ENCODE data around the gene RRAD.
"Not testable (repeated sequence)": the region's sequence is repeated elsewhere in the genome, so short reads cannot be mapped to it uniquely, and the experiment has no call there.

Gene RRAD

DNA sequence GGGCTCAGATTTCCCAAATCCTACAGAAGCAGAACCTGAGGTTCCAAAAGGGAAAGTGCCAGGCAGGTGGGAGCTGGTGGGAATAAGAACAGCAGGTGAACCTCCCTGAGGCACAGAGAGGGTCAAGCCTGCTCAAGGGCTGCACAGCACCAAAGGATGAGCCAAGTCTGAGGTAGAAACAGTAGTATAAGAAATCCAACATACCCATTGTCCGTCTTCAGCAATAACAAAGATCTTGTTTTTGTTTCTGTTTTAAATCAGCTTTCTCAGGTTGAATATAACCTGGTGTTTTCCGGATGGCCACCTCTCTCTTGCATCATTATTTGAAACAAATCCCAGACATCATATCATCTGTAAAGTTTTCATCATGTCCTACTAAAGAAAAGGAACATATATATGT lies 25.1 kb upstream of the RRAD start:
- DNase-seq: no peak

DNA sequence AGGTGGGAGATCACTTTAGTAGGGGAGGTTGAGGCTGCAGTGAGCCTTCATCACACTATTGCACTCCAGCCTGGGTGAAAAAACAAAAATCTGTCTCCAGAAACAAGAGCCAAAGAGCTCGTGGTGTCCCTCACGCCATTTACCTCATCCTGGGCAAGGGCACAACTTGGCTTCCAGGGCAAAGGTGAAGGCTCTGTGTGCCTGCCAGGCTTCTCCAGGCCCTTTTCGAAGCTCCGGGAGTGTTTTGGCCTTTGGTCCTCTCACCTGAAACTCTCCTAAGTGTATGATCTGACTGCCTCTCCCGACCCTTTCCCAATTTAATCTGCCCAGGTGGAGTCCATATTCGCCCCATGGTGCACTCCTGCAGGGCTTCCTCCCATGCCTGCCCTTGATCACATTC lies 24.1 kb upstream of the RRAD start:
- DNase-seq: no peak

DNA sequence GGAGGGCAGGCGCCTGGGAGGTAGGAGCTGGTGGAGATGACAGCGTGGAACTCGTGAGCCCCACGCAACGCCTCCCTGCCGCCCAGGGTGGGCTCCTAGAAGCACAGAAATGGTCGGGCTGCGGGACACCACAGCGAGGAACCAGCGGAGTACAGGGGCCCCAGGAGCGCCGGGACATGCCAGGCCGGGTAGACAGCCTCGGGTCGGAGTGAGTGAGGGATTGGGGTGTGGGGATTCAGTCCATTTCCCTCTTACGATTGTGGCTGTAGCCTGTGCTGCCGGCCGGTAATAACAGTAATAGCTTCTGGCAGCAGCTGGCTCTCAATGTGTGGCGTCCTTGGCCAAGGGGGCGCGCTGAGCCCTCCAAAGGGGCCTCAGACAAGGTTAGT lies 23.5 kb upstream of the RRAD start:
- no peak for DNase-seq

DNA sequence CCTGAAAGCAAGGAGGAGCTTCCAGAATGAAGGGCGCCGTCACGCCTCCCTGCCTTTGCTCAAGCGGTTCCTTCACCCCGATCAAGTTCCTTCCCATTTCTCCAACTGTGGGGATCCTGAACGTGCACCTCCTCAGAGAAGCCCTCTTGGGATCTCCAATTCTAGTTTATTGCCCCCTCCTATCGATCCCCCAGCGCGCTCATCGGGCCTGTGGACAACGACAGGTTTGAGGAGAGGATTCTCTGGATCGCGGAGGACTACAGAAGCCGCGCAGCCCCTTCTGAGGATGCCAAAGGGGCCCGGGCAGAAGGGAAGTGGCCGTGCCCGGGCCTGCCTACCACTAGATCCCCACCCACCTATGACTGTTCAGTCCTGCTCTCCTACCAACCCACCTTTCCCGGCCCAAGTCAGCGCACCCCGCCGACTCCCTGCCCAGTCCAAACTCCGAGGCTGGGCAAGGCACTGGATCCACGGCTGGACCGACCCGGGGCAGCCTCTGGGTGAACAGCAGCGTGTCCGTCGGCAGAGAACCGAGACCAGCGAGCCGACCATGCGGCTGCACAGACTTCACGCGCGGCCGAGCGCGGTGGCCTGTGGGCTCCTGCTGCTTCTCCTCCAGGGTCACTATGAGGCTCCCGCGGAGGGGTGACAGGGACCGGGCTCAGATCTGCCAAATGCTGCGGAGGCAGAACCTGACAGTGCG lies 22.9 kb upstream of the RRAD start:
- DNase-seq: peak in 1 of 6 experiments; percentile 22

DNA sequence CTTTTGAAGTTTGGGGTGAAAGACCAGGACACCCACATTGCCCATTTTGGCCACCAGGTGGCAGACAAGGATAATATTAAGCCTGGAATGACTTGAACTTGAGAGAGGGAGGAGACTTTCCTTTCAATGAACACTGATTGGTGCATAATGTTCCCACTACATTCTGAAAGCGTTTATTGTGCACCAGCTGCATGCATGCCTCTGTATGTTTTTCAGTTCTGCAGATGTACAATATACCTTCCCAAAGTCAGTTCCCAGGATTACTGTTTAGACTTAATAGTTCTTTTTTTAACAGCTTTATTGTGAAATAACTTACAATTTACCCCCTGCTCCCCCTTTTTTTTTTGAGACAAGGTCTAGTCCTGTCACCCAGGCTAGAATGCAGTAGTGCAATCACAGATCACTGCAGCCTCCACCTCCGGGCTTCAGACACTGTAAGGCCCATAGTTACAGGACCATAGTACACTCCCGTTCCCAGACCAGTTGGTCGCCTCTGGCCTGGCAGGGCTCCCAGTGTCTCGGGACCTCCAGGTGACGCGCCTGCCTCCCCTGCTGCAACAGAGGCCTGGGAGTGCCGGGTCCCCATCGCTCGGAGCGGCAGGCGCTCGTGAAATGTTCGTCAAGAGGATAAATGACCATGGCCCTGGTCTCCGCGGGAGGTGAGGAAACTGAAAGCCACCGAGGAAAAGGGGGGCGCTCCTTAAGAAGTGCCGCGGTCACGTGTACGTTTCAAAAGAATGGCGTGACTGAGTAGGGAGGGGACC lies 22.1 kb upstream of the RRAD start:
- peak; percentile 61 to 86 (median 79) for DNase-seq

DNA sequence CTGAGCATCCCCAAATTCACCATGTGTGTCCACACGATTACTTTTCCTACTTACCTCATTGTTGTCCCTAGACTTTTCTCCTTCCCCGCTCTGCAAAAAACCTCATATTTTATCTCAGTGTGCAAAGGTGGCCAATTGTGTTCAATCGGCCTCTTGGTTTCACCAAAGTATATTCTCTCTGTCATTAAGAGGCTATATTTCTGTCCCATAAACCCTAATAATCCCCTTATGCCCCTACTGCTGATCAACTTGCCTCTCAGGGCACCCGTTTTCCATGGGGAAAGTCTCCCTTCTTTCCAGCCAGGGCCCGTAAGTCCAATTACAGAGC lies 21.6 kb upstream of the RRAD start:
- DNase-seq: no peak

DNA sequence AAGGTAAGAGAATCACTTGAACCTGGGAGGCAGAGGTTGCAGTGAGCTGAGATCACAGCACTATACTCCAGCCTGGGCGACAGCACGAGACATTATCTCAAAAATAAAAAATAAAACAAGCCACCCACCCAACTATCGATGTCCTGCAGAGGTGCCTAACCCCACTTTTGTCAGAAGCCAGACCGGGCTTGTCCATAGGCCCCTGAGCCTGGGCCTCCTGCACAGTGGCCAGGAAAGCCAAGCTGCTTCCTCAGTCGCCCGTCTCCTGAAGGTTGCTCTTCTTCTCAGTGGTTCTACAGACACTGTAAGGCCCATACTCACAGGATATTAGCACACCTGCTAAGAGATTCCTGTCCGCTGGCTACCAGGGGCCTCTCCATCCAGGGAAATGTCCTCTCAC lies 21.2 kb upstream of the RRAD start:
- DNase-seq: no peak

DNA sequence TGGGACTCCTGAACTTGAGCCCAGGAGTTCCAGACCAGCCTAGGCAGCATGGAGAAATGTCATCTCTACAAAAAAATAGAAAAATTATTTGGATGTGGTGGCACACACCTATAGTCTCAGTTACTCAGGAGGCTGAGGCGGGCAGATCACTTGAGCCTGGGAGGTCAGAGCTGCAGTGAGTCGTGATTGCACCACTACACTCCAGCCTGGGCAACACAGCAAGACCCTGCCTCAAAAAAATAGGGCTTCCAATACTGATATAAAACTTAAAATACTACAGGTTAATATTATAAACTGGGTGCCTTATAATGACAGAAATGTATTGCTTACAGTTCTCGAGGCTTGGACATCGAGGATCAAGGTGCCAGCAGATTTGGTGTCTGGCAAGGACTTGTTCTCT lies 20.6 kb upstream of the RRAD start:
- DNase-seq: no peak

DNA sequence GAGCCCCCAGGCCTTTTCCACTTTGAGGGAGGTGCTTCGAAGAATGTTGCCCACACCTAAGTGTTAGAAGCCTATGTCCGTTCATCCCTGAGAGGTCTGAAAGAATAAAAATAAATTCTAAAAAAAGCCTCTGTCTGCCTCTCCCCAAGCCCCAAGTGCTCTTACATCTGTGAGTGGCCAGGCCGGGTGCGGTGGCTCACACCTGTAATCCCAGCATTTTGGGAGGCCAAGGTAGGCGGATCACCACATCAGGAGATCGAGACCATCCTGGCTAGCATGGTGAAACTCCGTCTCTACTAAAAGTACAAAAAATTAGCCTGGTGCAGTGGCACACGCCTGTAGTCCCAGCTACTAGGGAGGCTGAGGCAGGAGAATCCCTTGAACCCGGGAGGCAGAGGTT lies 19.6 kb upstream of the RRAD start:
- not testable (repeated sequence) for DNase-seq

DNA sequence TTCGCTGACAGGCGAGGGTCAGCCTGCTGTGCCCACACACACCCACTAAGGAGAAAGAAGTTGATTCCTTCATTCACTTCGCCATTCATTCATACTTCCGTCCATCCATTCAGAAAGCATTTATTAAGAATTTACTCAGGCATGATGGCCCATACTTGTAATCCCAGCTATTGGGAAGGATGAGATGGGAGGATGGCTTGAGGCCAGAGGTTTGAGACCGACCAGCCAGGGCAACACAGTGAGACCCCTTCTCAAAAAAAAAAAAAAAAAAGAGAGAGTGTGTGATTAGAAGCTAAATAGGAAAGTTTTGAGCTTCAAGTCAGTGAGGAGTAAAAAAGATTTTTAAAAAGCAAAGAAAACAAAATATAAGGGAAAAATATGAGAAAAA lies 18.7 kb upstream of the RRAD start:
- no peak for DNase-seq

DNA sequence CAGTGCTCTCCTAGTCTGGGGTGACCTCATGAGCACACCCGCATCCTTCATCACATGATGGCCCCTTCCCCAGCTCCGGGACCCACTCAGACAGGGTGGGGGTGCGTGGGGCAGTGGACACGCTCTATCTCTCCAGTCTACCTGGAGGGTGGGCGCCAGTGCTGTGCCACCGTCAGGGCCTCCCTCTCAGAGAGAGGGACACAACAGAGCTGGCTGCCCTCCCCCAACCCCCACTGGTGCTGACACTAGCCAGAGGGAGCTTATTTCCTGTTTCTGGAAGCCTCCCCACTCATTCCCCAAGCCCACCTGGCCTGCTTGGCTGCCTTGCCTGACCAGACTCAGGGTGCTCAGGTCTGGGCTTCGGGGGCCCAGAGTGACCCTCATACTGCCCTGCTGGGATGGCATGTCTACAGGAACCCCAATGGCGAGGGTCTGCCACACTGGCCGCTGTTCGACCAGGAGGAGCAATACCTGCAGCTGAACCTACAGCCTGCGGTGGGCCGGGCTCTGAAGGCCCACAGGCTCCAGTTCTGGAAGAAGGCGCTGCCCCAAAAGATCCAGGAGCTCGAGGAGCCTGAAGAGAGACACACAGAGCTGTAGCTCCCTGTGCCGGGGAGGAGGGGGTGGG lies 18.2 kb upstream of the RRAD start:
- DNase-seq: no peak

DNA sequence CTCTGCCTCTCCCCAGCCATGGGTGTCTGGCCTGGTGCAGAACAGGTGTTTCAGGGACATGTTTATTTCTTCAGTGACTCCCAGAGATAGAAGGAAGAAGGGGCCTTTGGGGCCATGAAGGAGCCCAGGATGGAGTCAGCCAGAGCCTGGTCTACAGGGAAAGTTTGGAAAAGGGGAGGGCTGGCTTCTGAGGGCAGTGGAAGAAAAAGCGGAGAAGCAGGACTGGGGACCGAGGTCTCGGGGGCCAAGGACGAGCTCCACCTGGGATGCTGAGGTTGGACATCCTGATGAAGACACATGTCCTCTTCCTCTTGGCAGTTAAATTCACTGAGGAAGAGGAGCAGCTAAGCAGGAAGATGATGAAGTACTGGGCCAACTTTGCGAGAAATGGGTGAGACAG lies 17.6 kb upstream of the RRAD start:
- no peak for DNase-seq

DNA sequence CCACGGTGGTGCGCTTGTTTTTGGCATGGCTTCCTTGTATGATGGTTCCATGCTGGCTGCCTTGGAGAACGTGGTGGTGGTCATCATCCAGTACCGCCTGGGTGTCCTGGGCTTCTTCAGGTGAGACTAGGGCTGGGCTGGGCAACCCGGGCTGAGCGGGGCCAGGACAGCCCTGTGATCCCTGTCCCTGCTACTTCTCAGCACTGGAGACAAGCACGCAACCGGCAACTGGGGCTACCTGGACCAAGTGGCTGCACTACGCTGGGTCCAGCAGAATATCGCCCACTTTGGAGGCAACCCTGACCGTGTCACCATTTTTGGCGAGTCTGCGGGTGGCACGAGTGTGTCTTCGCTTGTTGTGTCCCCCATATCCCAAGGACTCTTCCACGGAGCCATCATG lies 14.9 kb upstream of the RRAD start:
- no peak for DNase-seq

DNA sequence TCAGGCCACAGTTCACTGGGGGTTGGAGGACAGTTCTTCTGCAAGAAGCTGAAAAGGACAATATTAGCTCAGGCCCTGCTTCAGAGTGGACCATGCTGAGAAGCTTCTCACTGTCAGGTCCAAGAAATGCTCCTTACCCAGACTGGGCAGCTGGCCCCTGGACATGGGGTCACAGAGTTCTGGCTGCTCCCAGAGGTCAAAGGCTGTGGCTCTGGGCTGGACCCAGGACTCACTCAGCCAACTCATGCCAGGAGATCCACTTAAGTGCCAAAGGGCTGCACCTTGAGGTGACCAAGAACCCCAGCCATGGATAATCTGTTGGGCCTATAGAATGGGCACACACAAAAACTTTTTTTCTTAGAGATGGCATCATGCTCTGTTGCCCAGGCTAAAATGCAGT lies 14.0 kb upstream of the RRAD start:
- no peak for DNase-seq

DNA sequence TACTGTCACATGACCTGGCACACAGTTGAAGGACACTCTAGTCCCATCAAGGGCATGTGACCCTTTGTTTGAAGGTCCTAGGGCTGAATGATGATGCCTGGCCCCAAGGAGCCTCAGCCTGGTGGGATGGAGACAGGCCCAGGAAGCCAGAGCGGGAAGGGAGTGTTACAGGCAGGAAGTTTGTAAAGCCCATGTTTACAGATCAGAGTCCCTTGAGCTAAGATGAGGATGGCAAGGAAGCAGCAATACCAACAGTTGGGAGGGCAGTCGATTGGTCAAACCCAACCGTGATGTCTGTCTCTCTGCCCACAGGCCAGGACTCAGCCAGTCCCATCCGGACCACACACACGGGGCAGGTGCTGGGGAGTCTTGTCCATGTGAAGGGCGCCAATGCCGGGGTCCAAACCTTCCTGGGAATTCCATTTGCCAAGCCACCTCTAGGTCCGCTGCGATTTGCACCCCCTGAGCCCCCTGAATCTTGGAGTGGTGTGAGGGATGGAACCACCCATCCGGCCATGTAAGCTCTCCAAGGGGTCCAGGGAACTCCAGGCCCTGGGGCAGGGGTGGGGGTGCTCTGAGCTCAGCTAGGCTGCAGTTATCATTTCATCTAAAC lies 12.5 kb upstream of the RRAD start:
- DNase-seq: no peak

DNA sequence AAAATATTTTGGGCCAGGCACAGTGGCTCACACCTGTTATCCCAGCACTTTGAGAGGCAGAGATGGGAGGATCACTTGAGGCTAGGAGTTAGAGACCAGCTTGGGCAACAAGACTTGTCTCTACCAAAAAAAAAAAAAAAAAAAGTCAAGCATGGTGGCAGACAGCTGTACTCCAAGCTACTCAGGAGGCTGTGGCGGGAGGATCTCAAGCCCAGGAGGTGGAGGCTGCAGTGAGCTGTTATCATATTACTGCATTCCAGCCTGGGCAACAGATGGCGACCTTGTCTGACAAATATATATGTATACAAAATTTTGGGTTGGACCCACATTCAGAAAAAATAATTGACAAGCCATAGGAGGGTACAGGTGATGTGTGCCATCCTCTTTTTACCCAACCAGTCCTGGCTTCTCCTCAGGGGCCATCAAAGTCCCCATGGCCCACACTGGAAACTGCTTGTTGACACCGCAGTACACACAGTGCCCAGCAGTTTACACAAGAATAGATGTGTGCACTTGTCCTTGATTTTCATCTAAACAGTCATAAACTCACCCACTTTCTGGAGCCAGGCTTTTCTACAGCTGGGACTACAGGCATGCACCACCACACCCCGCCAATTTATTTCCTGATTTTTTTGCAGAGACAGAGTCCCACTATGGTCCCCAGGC lies 11.7 kb upstream of the RRAD start:
- DNase-seq: no peak

DNA sequence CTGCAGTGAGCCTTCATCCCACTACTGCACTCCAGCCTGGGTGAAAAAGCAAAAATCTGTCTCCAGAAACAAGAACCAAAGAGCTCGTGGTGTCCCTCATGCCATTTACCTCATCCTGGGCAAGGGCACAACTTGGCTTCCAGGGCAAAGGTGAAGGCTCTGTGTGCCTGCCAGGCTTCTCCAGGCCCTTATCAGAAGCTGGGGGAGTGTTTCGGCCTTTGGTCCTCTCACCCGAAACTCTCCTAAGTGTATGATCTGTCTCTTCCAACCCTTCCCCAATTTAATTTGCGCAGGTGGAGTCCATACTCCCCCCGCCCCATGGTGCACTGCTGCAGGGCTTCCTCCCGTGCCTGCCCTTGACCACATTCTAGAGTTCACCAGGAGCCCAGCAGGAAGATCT lies 11.1 kb upstream of the RRAD start:
- DNase-seq: no peak

DNA sequence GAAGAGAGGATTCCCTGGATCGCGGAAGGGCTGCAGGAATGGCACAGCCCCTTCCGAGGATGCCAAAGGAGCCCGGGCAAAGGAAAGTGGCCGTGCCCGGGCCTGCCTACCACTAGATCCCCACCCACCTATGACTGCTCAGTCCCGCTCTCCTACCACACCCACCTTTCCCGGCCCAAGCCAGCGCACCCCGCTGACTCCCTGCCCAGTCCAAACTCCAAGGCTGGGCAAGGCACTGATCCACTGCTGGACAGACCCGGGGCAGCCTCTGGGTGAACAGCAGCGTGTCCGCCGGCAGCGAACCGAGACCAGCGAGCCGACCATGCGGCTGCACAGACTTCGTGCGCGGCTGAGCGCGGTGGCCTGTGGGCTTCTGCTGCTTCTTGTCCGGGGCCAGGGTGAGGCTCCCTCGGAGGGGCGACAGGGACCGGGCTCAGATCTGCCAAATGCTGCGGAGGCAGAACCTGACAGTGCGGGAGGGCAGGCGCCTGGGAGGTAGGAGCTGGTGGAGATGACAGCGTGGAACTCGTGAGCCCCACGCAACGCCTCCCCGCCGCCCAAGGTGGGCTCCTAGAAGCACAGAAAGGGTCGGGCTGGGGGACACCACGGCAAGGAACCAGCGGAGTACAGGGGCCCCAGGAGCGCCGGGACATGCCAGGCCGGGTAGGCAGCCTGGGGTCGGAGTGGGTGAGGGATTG lies 10.1 kb upstream of the RRAD start, which contains the start of gene CES2:
TSS of gene CES2 (plus strand) at position 203 of the 698 bp plus-strand sequence. CDS start at position 323, 120 bp downstream.
- no peak for DNase-seq

DNA sequence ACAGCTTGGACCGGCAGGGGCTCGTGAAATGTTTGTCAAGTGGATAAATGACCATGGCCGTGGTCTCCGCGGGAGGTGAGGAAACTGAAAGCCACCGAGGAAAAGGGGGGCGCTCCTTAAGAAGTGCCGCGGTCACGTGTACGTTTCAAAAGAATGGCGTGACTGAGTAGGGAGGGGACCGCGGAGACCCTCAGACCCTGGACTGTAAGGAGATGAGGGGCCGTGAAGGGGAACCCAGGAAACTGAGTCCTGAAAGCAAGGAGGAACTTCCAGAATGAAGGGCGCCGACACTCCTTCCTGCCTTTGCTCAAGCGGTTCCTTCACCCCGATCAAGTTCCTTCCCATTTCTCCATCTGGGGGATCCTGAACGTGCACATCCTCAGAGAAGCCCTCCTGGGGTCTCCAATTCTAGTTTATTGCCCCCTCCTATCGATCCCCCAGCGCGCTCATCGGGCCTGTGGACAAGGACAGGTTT lies 9.5 kb upstream of the RRAD start:
- not testable (repeated sequence) for DNase-seq

DNA sequence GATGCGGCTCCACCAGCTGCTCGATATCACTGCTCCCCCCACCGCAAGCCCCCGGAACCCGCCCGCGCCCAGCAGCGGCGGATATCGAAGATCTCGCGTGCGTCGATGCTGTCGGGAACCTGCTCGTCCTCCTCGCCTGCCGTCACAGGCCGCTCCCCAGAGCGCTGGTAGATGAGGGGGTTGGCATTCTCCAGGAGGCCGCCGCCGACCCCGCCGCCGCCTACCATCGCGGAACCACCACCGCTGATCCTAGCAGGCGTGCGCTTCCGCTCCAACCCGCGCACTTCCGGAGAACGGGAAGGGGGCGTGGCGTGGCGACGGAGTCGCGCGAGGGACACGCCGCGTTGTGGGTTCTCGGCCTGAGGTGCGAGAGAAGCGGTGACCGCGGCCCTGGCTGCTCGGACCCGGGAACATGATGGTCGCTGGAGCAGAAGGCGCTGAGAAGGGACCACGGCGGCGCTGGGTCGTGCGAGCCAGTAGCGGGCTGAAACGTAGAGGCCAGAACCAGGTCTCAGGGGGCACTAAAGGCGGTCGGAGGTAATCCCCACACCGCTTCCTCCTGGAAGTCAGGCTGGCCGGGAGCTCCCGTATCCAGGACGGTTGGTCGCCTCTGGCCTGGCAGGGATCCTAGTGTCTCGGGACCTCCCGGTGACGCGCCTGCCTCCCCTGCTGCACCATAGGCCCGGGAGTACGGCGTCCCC lies 9.0 kb upstream of the RRAD start, which contains the start of gene CIAO2B:
TSS of gene CIAO2B (minus strand) at position 265 of the 701 bp plus-strand sequence. CDS start at position 227, 38 bp downstream.
- DNase-seq: peak; percentile 80 to 92 (median 84)

DNA sequence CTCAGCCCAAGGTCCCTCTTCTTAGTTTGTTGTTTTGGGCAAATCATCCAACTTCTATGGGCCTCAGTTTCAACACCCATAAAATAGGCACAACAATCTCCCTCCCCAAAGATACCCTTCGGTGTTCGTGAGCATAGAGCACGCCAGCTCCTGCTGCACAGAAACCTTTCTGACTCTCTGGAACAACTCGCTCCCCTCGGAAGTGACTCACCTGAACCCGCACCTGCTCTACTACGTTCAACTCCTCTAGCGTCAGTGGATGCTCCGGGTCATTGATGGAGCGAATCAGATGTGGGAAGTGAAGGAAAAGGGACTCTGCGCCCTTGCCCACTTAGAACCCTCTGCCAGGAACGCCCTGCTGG lies 8.4 kb upstream of the RRAD start:
- DNase-seq: no peak

DNA sequence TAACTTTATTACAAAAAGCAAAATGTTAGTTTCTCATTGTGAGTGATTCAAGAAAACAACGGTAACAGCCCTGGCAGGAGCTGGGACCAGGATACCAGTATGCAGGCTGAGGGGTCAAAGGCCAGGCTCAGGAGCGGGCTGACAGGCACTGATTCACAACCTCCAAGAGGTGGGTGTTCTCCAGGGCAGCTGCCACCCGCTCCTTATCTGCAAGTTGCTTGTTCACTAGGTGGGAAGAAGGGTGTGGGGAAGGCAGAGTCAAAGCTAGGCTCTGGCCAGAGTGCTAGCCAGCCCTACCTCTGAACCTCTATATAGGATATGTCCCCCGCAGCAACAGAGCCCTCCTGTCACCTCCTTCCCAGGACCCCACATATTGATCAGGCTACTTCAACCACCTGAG lies 6.7 kb upstream of the RRAD start:
- DNase-seq: no peak
